Stimulated activated CD8-positive, alpha-beta memory T cell treated with anti-CD3 and anti-CD28 coated beads, Interleukin-2, amount 100 ng/mL, for 48 hours (primary cell): ENCODE data around the gene IL17F.

ENCODE experiments used
- DNase-seq, 2 donors: peaks; one replicate each; pipeline ENCODE4 v3.0.0-alpha.2; 2020; ENCODE audit warnings: low read depth in 2 of 2

IL17F gene

GRCh38 chr6:52244400-52244799 is at the start of gene IL17F:
TSS of gene IL17F (minus strand) at chr6:52244500. CDS start at chr6:52244429, 71 bp downstream.
- no peak for DNase-seq

GRCh38 chr6:52293067-52293466 is 48.8 kb upstream of the IL17F start:
- DNase-seq, result no peak

- no peak for DNase-seq
Observed at GRCh38 chr6:52288841-52289240, 44.5 kb upstream of the IL17F start.

GRCh38 chr6:52288216-52288615 is 43.9 kb upstream of the IL17F start:
- DNase-seq, result no peak

- DNase-seq, result peak; percentile 35 to 51
Observed at GRCh38 chr6:52286798-52287432, 42.6 kb upstream of the IL17F start.

- no peak for DNase-seq
Observed at GRCh38 chr6:52285177-52286068, 41.1 kb upstream of the IL17F start.

GRCh38 chr6:52284460-52285176 is 40.3 kb upstream of the IL17F start, which contains the start of gene MCM3:
TSS of gene MCM3 (minus strand) at chr6:52284742. CDS start at chr6:52284674, 68 bp downstream.
- DNase-seq, result peak; percentile 85 to 91

- peak; percentile 45 to 50 for DNase-seq
Observed at GRCh38 chr6:52284131-52284459, 39.8 kb upstream of the IL17F start.

GRCh38 chr6:52283111-52283510 is 38.8 kb upstream of the IL17F start:
- DNase-seq, result no peak

- DNase-seq, result no peak
Observed at GRCh38 chr6:52276130-52276529, 31.8 kb upstream of the IL17F start.

- DNase-seq, result no peak
Observed at GRCh38 chr6:52271852-52272460, 27.7 kb upstream of the IL17F start.

GRCh38 chr6:52263709-52264540 is 19.6 kb upstream of the IL17F start:
- DNase-seq, result peak; percentile 12 to 56

- no peak for DNase-seq
Observed at GRCh38 chr6:52262620-52263344, 18.5 kb upstream of the IL17F start.

- DNase-seq, result no peak
Observed at GRCh38 chr6:52261229-52261628, 16.9 kb upstream of the IL17F start.

GRCh38 chr6:52260634-52261033 is 16.3 kb upstream of the IL17F start:
- DNase-seq, result no peak

GRCh38 chr6:52255434-52255833 is 11.1 kb upstream of the IL17F start:
- no peak for DNase-seq

- no peak for DNase-seq
Observed at GRCh38 chr6:52254731-52255378, 10.6 kb upstream of the IL17F start.

GRCh38 chr6:52253494-52253893 is 9.2 kb upstream of the IL17F start:
- peak; percentile 23 to 25 for DNase-seq

- no peak for DNase-seq
Observed at GRCh38 chr6:52251113-52251512, 6.8 kb upstream of the IL17F start.

GRCh38 chr6:52249078-52249477 is 4.8 kb upstream of the IL17F start:
- no peak for DNase-seq
